Heart right ventricle (tissue), 16 donors: ENCODE measurements around the gene ZBTB49. TPM values are rescaled to one million over a fixed set of nuclear protein-coding genes. Genes with fewer than 3 reads are reported as not detected.
"Not testable (repeated sequence)": the region's sequence is repeated elsewhere in the genome, so short reads cannot be mapped to it uniquely, and the experiment has no call there.

Experiments
- ATAC-seq, 8 donors: fragments of 200-7000 bp; cut with Tn5 transposase; one replicate each; pipeline ENCODE4 v1.9.1; 2020; ENCODE audit warnings: mild to moderate bottlenecking in 8 of 8, moderate library complexity in 8 of 8, moderate number of reproducible peaks in 1 of 8
- DNase-seq, 2 donors: peaks; one replicate each; pipeline ENCODE4 v3.0.0-alpha.2; 2020
- H3K27ac ChIP-seq, 10 donors: fragments of 200-600 bp; sonication (generic) in 2 of 10; one replicate each; pipeline versions ENCODE4 v1.5.0 to v1.8.0; 2020 to 2022; ENCODE audit warnings: mild to moderate bottlenecking in 3 of 10
- H3K27me3 ChIP-seq, 7 donors: fragments of 200-600 bp; one replicate each; pipeline ENCODE4 v1.8.0; 2021 to 2022; ENCODE audit warnings: mild to moderate bottlenecking in 2 of 7
- H3K36me3 ChIP-seq, 9 donors: fragments of 200-600 bp; sonication (generic) in 1 of 9; one replicate each; pipeline versions ENCODE4 v1.5.0 to v1.8.0; 2020 to 2022; ENCODE audit warnings: mild to moderate bottlenecking in 2 of 9
- H3K4me1 ChIP-seq, 9 donors: fragments of 200-600 bp; sonication (generic) in 1 of 9; one replicate each; pipeline versions ENCODE4 v1.5.0 to v1.8.0; 2020 to 2022; ENCODE audit warnings: mild to moderate bottlenecking in 4 of 9
- H3K4me3 ChIP-seq, 10 donors: fragments of 200-600 bp; sonication (generic) in 2 of 10; one replicate each; pipeline versions ENCODE4 v1.5.0 to v1.8.0; 2020 to 2022; ENCODE audit warnings: mild to moderate bottlenecking in 7 of 10, moderate library complexity in 2 of 10
- H3K9me3 ChIP-seq, 11 donors: fragments of 200-600 bp in 10 of 11; sonication (generic) in 2 of 11; one replicate each; pipeline versions ENCODE4 v1.5.0 to v1.8.0; 2013 to 2022; ENCODE audit warnings: mild to moderate bottlenecking in 2 of 11, control low read depth in 1 of 11, moderate library complexity in 1 of 11
- WGBS, 2 donors: extraction: QIAGEN DNeasy Blood & Tissue Kit; methylation state at CpG; one replicate each; pipeline ENCODE4 v1.1.7; 2013; ENCODE audit warnings: inconsistent platforms in 1 of 2; 5-methylcytosine and 5-hydroxymethylcytosine counted together
- intact Hi-C, 10 donors: fragments of 100-400 bp; cut with DNase I; formaldehyde crosslinking; loops; one replicate each; pipeline versions ENCODE4 v1.11.1 to v1.14.2; 2022
- polyA plus RNA-seq, 2 donors: library from polyadenylated mRNA; stranded (reverse); fragments of 200-250 nt; gene quantifications; one replicate each; pipeline ENCODE4 v1.2.3, GENCODE V29; 2013
- total RNA-seq, 10 donors: library from RNA; stranded (reverse); fragmentation: NEBNext Ultra II Directional in 3 of 10; extraction: Animal tissue kit (Norgen Biotek cat#: 25700) in 3 of 10; gene quantifications; one replicate each; pipeline versions ENCODE4 v1.2.1 to v1.2.4, GENCODE V29; 2021 to 2023
- TF ChIP-seq, protein P1 (sequence below), 9 donors: fragments of 200-600 bp; sonication (generic) in 2 of 9; IDR thresholded peaks; one replicate each; pipeline versions ENCODE4 v1.5.0 to v1.8.0; 2021 to 2022; ENCODE audit warnings: antibody characterized with exemption in 9 of 9, mild to moderate bottlenecking in 5 of 9, moderate library complexity in 1 of 9
- donor health status: Arrhythmogenic right ventricular cardiomyopathy.
- donor health status: ischemic (EF 13 %, LVEDD 7.1; RV severe dilation, severe dysfunction).
- donor health status: healthy with polysubstance abuse.
- donor health status: DM: no; HTN: yes; CAD: no.
- donor health status: DM: no; HTN: no; CAD: no.
- donor health status: ischemic (EF 25% LVEDD 6.9; RV normal size, moderate dysfunction).
- donor health status: ischemic (EF 25% LVEDD 5.7; RV mildly dilated, moderate dysfunction).
- donor health status: healthy.
- donor health status: DM: yes; HTN: yes; CAD: no.
- donor health status: Ischemic cardiomyopathy.
- donor health status: ischemic (EF 35%, LVEDD 5.7; RV mildly dilated, moderate dysfunction).
- donor health status: nonischemic (EF 11% LVEDD 7.7; RV severe dilation, severe dysfunction).
- donor health status: DM: yes; HTN: yes; CAD: no.
- donor health status: PGD.
- donor health status: ischemic (EF 29% LVEDD 5.4; RV normal size, mild dysfunction).
- donor health status: nonischemic (EF 23%, LVEDD 6.1; RV moderate dilation, normal function).

ZBTB49 gene
- total and polyA plus RNA-seq, 12 donors = 2.1 to 6.0 (median 4.3) TPM

GRCh38 chr4:4248029-4248884 lies 41.8 kb upstream of the ZBTB49 start, which contains the start of gene TMEM128:
Gene TMEM128 (minus strand): TSS chr4:4248223. CDS start chr4:4248202, 21 bp downstream.
- peak; percentile 91 to 94 for DNase-seq
- no peaks in the 10 kb centered on the region for H3K9me3 ChIP-seq
- H3K27me3 ChIP-seq = peaks cover 0 to 4% (median 0%) of the 10 kb centered on the region in 7 donors
- H3K27ac ChIP-seq = peak within 1 kb of the TSS; percentile 83 to 97 (median 94)
- ATAC-seq = peak; percentile 96 to 99 (median 98)
- H3K4me3 ChIP-seq = peak within 1 kb of the TSS; percentile 61 to 94 (median 86)
- peaks cover 0 to 31% (median 8%) of the 10 kb centered on the region in 9 donors for H3K36me3 ChIP-seq
- 1% methylated on average over 62 of the region's 62 CpGs for WGBS, 2 donors
- TF ChIP-seq, protein P1, sequence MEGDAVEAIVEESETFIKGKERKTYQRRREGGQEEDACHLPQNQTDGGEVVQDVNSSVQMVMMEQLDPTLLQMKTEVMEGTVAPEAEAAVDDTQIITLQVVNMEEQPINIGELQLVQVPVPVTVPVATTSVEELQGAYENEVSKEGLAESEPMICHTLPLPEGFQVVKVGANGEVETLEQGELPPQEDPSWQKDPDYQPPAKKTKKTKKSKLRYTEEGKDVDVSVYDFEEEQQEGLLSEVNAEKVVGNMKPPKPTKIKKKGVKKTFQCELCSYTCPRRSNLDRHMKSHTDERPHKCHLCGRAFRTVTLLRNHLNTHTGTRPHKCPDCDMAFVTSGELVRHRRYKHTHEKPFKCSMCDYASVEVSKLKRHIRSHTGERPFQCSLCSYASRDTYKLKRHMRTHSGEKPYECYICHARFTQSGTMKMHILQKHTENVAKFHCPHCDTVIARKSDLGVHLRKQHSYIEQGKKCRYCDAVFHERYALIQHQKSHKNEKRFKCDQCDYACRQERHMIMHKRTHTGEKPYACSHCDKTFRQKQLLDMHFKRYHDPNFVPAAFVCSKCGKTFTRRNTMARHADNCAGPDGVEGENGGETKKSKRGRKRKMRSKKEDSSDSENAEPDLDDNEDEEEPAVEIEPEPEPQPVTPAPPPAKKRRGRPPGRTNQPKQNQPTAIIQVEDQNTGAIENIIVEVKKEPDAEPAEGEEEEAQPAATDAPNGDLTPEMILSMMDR (IDR thresholded peaks at IDR 0.05) = peak in 4 of 9 donors; percentile 13 to 28 (median 23)
- H3K4me1 ChIP-seq = peaks cover 0 to 24% (median 18%) of the 10 kb centered on the region in 9 donors
- intact Hi-C loops = loop anchor here in 1 of 10 donors (10.0 kb wide), 1 partner anchor 297 kb away; the partner anchor contains the start of gene STX18

- Histone ChIP-seq H3K4me1 (peaks cover 0 to 24% (median 18%) of the 10 kb centered on the region in 9 donors), H3K9me3 (no peaks in the 10 kb centered on the region), H3K4me3 (peak overlapping the region; percentile 61 to 94 (median 86)), H3K27me3 (peaks cover 0 to 4% (median 0%) of the 10 kb centered on the region in 7 donors), H3K36me3 (peaks cover 0 to 26% (median 8%) of the 10 kb centered on the region in 9 donors), H3K27ac (peak overlapping the region; percentile 83 to 97 (median 94))
- WGBS, 2 donors = 19% methylated on average over 10 of the region's 10 CpGs
- no peak for DNase-seq
- no peak for ATAC-seq
- intact Hi-C loops = loop anchor here in 1 of 10 donors (10.0 kb wide), 1 partner anchor 296 kb away; the partner anchor contains the start of gene STX18
- TF ChIP-seq, protein P1 (IDR thresholded peaks at IDR 0.05) = no peak
These were observed 41.2 kb upstream of the ZBTB49 start for GRCh38 chr4:4248885-4249203.

GRCh38 chr4:4249342-4249741 lies 40.7 kb upstream of the ZBTB49 start:
- not testable (repeated sequence) for ATAC-seq, DNase-seq, H3K27me3 ChIP-seq, H3K9me3 ChIP-seq
- intact Hi-C loops = loop anchor here in 1 of 10 donors (10.0 kb wide), 1 partner anchor 295 kb away; the partner anchor contains the start of gene STX18
- peaks cover 0 to 24% (median 18%) of the 10 kb centered on the region in 9 donors for H3K4me1 ChIP-seq
- H3K4me3 ChIP-seq = peak overlapping the region in 2 of 10 donors; percentile 91 to 94
- peaks cover 0 to 21% (median 8%) of the 10 kb centered on the region in 9 donors for H3K36me3 ChIP-seq
- peak overlapping the region in 3 of 10 donors; percentile 89 to 97 (median 95) for H3K27ac ChIP-seq
- WGBS, 2 donors = 95 to 97% methylated on average over 15 of the region's 15 CpGs

DNA sequence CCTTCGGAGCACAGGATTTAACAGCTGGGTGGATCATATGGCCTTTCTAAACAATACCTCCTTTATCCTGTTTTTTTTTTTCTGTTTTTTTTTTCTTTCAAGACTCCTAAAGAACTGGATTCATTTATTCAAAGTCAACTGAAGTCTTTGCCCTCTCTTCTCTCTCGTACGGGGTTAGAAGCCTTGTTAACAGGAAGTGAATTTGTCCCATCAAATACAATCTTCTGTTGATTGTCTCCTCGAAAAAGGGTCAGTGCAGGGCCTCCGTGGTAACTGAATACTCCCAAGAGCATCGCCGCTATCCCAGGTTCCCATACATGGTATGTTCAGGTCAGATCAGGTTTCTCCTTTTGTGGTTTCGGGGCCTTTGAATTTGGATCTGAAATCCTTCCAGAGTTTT lies 40.2 kb upstream of the ZBTB49 start:
- ATAC-seq = no peak
- WGBS, 2 donors = 81 to 84% methylated on average over 8 of the region's 8 CpGs
- Histone ChIP-seq H3K9me3 (no peaks in the 10 kb centered on the region), H3K36me3 (peaks cover 0 to 15% (median 6%) of the 10 kb centered on the region in 9 donors), H3K27ac (no peak overlapping the region), H3K27me3 (peaks cover 0 to 4% (median 0%) of the 10 kb centered on the region in 7 donors), H3K4me3 (no peak overlapping the region), H3K4me1 (peaks cover 0 to 24% (median 18%) of the 10 kb centered on the region in 9 donors)
- TF ChIP-seq, protein P1 (IDR thresholded peaks at IDR 0.05) = no peak
- intact Hi-C loops = loop anchor here in 7 of 10 donors (2.0 to 10.0 kb wide), 7 partner anchors 37 to 295 kb away; partner anchors contain the start of genes LYAR (in 1 of the 7), STX18 (in 1 of the 7) and ZBTB49 (in 1 of the 7)
- no peak for DNase-seq
